HEK293 (cell line): ENCODE data around the gene CDH2.

Source experiments
- CTCF ChIA-PET: fragments of 350-600 bp; formaldehyde crosslinking; extraction: SDS; loops from one replicate; lab custom pipeline; 2021; ENCODE audit warnings: antibody characterized with exemption; lab: Yijun Ruan, JAX
- POLR2A ChIA-PET: fragments of 300-600 bp; formaldehyde crosslinking; extraction: SDS; loops from one replicate; lab custom pipeline; 2020; ENCODE audit warnings: antibody characterized with exemption, inconsistent platforms; lab: Yijun Ruan, JAX
- H3K27ac ChIP-seq: fragments of 200-500 bp; sonication (Bioruptor generic); 2 replicates; pipeline ENCODE4 v1.5.1; 2014; ENCODE audit warnings: low read depth, low read length, control low read depth, inconsistent platforms; ENCODE audit errors: extremely low read depth
- H3K36me3 ChIP-seq, 2 experiments: fragments of 200-500 bp in 1 of 2; sonication (Bioruptor generic) in 1 of 2; 1 replicate in 1 of 2; 2 replicates in 1 of 2; pipeline ENCODE4 v1.5.1; 2014 to 2017; ENCODE audit warnings: inconsistent platforms in 2 of 2, low read length in 2 of 2; ENCODE audit not compliant: control insufficient read depth in 2 of 2, insufficient read depth in 1 of 2
- H3K4me1 ChIP-seq: fragments of 200-500 bp; sonication (Bioruptor generic); 2 replicates; pipeline ENCODE4 v1.5.1; 2014; ENCODE audit warnings: mild to moderate bottlenecking, low read length, inconsistent platforms; ENCODE audit not compliant: control insufficient read depth, insufficient read depth
- H3K4me3 ChIP-seq: 2 replicates; pipeline ENCODE4 v1.5.1; 2011; ENCODE audit warnings: low read depth, mild to moderate bottlenecking, control low read depth, low read length, moderate library complexity
- H3K9me3 ChIP-seq: fragments of 200-500 bp; sonication (Bioruptor generic); 2 replicates; pipeline ENCODE4 v1.5.1; 2014; ENCODE audit warnings: low read depth, low read length, inconsistent platforms; ENCODE audit not compliant: control insufficient read depth, insufficient read depth
- BCL11A ChIP-seq: fragments of 450-650 bp; formaldehyde crosslinking; IDR thresholded peaks from 2 replicates; pipeline ENCODE4 v1.5.1; 2016; ENCODE audit warnings: low read depth, missing biosample characterization, missing genetic modification characterization
- KLF10 ChIP-seq: fragments of 450-650 bp; IDR thresholded peaks from 2 replicates; pipeline ENCODE4 v1.5.1; 2018; ENCODE audit warnings: missing biosample characterization, mild to moderate bottlenecking, missing genetic modification characterization
- MZF1 ChIP-seq: fragments of 450-650 bp; formaldehyde crosslinking; IDR thresholded peaks from 2 replicates; pipeline ENCODE4 v1.5.1; 2017; ENCODE audit warnings: missing biosample characterization, missing genetic modification characterization, borderline replicate concordance
- PBX3 ChIP-seq: sonication (generic); formaldehyde crosslinking; IDR thresholded peaks from 2 replicates; pipeline ENCODE4 v1.8.1; 2022; ENCODE audit warnings: mild to moderate bottlenecking, moderate library complexity, missing genetic modification reagents
- PRDM1 ChIP-seq: fragments of 450-650 bp; formaldehyde crosslinking; IDR thresholded peaks from 2 replicates; pipeline ENCODE4; 2016; ENCODE audit warnings: missing biosample characterization, missing genetic modification characterization
- PRDM4 ChIP-seq: fragments of 450-650 bp; formaldehyde crosslinking; IDR thresholded peaks from 2 replicates; pipeline ENCODE4 v1.5.1; 2017; ENCODE audit warnings: missing biosample characterization, missing genetic modification characterization
- REPIN1 ChIP-seq: fragments of 450-650 bp; formaldehyde crosslinking; IDR thresholded peaks from 2 replicates; pipeline ENCODE4 v1.5.1; 2017; ENCODE audit warnings: missing biosample characterization, missing genetic modification characterization, low read depth
- SP2 ChIP-seq: fragments of 450-650 bp; formaldehyde crosslinking; IDR thresholded peaks from 2 replicates; pipeline ENCODE4 v1.5.1; 2016; ENCODE audit warnings: missing biosample characterization, missing genetic modification characterization
- WT1 ChIP-seq: fragments of 450-650 bp; formaldehyde crosslinking; IDR thresholded peaks from 2 replicates; pipeline ENCODE4 v1.5.1; 2016; ENCODE audit warnings: missing biosample characterization, missing genetic modification characterization
- ZBTB48 ChIP-seq: fragments of 450-650 bp; formaldehyde crosslinking; IDR thresholded peaks from 2 replicates; pipeline ENCODE4 v1.5.1; 2016; ENCODE audit warnings: missing biosample characterization, missing genetic modification characterization
- ZFP3 ChIP-seq: fragments of 450-650 bp; formaldehyde crosslinking; IDR thresholded peaks from 2 replicates; pipeline ENCODE4 v1.5.1; 2016; ENCODE audit warnings: low read depth, missing biosample characterization, missing genetic modification characterization
- ZFP69B ChIP-seq: fragments of 450-650 bp; formaldehyde crosslinking; IDR thresholded peaks from 2 replicates; pipeline ENCODE4 v1.5.1; 2016; ENCODE audit warnings: missing biosample characterization, missing genetic modification characterization
- ZIC2 ChIP-seq: fragments of 450-650 bp; formaldehyde crosslinking; IDR thresholded peaks from 2 replicates; pipeline ENCODE4 v1.5.1; 2016; ENCODE audit warnings: missing biosample characterization, missing genetic modification characterization
- ZNF10 ChIP-seq: fragments of 450-650 bp; formaldehyde crosslinking; IDR thresholded peaks from 2 replicates; pipeline ENCODE4 v1.5.1; 2017; ENCODE audit warnings: missing biosample characterization, missing genetic modification characterization
- ZNF16 ChIP-seq: fragments of 450-650 bp; formaldehyde crosslinking; IDR thresholded peaks from 2 replicates; pipeline ENCODE4 v1.5.1; 2016; ENCODE audit warnings: low read depth, missing biosample characterization, missing genetic modification characterization
- ZNF169 ChIP-seq: fragments of 450-650 bp; formaldehyde crosslinking; IDR thresholded peaks from 2 replicates; pipeline ENCODE4 v1.5.1; 2016; ENCODE audit warnings: missing biosample characterization, missing genetic modification characterization
- ZNF184 ChIP-seq: fragments of 450-650 bp; IDR thresholded peaks from 2 replicates; pipeline ENCODE4 v1.5.1; 2018; ENCODE audit warnings: missing biosample characterization, mild to moderate bottlenecking, missing genetic modification characterization
- ZNF2 ChIP-seq: fragments of 450-650 bp; formaldehyde crosslinking; IDR thresholded peaks from 2 replicates; pipeline ENCODE4 v1.5.1; 2016; ENCODE audit warnings: missing biosample characterization, missing genetic modification characterization
- ZNF350 ChIP-seq: fragments of 450-650 bp; formaldehyde crosslinking; IDR thresholded peaks from 2 replicates; pipeline ENCODE4 v1.5.0; 2017; ENCODE audit warnings: missing biosample characterization, mild to moderate bottlenecking, missing genetic modification characterization
- ZNF366 ChIP-seq: fragments of 450-650 bp; formaldehyde crosslinking; conservative IDR thresholded peaks from 2 replicates; pipeline ENCODE4 v1.5.1; 2016; ENCODE audit warnings: missing biosample characterization, missing genetic modification characterization
- ZNF394 ChIP-seq: fragments of 450-650 bp; formaldehyde crosslinking; IDR thresholded peaks from 2 replicates; pipeline ENCODE4 v1.5.1; 2016; ENCODE audit warnings: missing biosample characterization, missing genetic modification characterization, mild to moderate bottlenecking, moderate library complexity, borderline replicate concordance
- ZNF423 ChIP-seq: fragments of 450-650 bp; formaldehyde crosslinking; IDR thresholded peaks from 2 replicates; pipeline ENCODE4 v1.5.1; 2016; ENCODE audit warnings: missing biosample characterization, missing genetic modification characterization
- ZNF621 ChIP-seq: fragments of 450-650 bp; formaldehyde crosslinking; IDR thresholded peaks from 2 replicates; pipeline ENCODE4 v1.5.1; 2017; ENCODE audit warnings: missing biosample characterization, missing genetic modification characterization
- TF ChIP-seq, protein P1 (sequence below): fragments of 450-650 bp; formaldehyde crosslinking; IDR thresholded peaks from 2 replicates; pipeline ENCODE4 v1.5.1; 2016; ENCODE audit warnings: missing biosample characterization, missing genetic modification characterization
- TF ChIP-seq, protein P2 (sequence below): fragments of 450-650 bp; formaldehyde crosslinking; IDR thresholded peaks from 2 replicates; pipeline ENCODE4 v1.5.1; 2017; ENCODE audit warnings: missing biosample characterization, missing genetic modification characterization

The CDH2 gene

DNA sequence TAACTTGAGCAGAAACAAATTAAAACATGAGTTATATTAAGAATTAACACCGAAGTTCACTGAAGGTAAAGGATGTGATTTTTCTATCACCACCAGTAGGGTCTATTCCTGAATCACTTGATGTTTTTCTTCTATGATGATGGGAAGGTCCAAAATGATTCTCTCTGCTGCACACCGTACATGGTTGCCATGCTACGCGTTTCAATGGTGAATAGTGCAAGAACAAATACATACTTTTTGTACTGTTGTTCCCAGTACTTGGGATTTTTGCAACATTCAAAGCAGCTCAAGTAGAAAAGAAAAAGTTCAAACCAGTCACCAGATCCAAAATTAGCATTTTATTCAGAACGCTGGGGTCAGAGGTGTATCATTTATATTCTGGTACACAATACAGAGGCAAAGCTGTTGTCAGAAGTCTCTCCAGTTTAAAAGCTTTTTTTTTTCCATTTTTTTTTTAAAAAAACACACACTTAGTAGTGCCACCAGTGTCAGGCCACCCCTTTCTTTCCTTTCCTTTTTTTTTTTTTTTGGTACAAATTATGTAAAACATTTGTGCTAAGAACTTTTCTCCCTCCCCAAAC lies 226.2 kb downstream of the CDH2 start:
- no peak for TF ChIP-seq ZNF184 (tag by site-specific recombination)
- TF ChIP-seq ZNF350 (tag by site-specific recombination): no peak
- no peak for TF ChIP-seq ZNF394 (tag by site-specific recombination)
- no peak for TF ChIP-seq ZNF10 (tag by site-specific recombination)
- no peak for TF ChIP-seq ZNF423 (tag by site-specific recombination)
- no peak for TF ChIP-seq PBX3 (CRISPR knock-in tag)
- no peak for TF ChIP-seq ZIC2 (tag by site-specific recombination)
- TF ChIP-seq ZBTB48 (tag by site-specific recombination): no peak
- CTCF ChIA-PET: interaction anchor here (0.6 to 0.7 kb wide), 4 partner anchors 29 to 1045 kb away, joined by 3 to 9 read pairs (median 4); no protein-coding TSS in a partner anchor
- no peak overlapping the region for H3K4me3 ChIP-seq
- H3K4me1 ChIP-seq: no peaks in the 10 kb centered on the region
- POLR2A ChIA-PET: interaction anchor here (0.7 kb wide), 2 partner anchors 108 to 183 kb away, joined by 3 to 7 read pairs; no protein-coding TSS in a partner anchor
- no peaks in the 10 kb centered on the region for H3K9me3 ChIP-seq
- H3K36me3 ChIP-seq: peaks cover 4 to 13% of the 10 kb centered on the region in 2 experiments; a peak in 2 of 3 replicates
- H3K27ac ChIP-seq: no peak overlapping the region

DNA sequence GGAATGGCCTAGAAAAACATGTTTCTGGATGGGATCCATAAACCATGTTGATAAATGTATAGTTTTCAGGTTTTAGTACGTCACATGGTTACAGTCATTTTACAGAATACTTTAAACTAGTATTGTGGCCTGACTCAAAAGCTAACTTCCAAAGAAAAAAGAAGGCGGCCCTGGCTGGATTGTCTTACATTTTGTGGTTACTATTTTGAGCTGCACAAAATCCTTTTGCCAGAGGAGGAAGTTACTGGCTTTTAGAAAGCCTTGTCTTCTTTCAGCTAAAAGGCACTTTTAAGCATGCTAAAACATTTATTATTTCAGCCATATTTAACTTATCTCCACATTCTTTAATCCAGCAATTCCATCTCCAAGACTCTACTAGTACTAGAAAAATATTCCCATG lies 227.9 kb downstream of the CDH2 start:
- no peaks in the 10 kb centered on the region for H3K4me1 ChIP-seq
- H3K36me3 ChIP-seq: peaks cover 4 to 13% of the 10 kb centered on the region in 2 experiments; a peak in 2 of 3 replicates
- TF ChIP-seq MZF1 (tag by site-specific recombination) (no peak), BCL11A (tag by site-specific recombination) (no peak), ZNF16 (no peak), ZNF366 (no peak), REPIN1 (tag by site-specific recombination) (no peak), PRDM1 (tag by site-specific recombination) (no peak), ZNF621 (tag by site-specific recombination) (no peak), SP2 (tag by site-specific recombination) (no peak), ZNF169 (tag by site-specific recombination) (no peak), ZFP69B (tag by site-specific recombination) (no peak)
- H3K9me3 ChIP-seq: no peaks in the 10 kb centered on the region
- ChIA-PET CTCF (interaction anchor here (1.0 kb wide), 1 partner anchor 8 kb away, joined by 3 read pairs; no protein-coding TSS in a partner anchor), POLR2A (no interaction called here)
- no peak overlapping the region for H3K4me3 ChIP-seq
- no peak overlapping the region for H3K27ac ChIP-seq

DNA sequence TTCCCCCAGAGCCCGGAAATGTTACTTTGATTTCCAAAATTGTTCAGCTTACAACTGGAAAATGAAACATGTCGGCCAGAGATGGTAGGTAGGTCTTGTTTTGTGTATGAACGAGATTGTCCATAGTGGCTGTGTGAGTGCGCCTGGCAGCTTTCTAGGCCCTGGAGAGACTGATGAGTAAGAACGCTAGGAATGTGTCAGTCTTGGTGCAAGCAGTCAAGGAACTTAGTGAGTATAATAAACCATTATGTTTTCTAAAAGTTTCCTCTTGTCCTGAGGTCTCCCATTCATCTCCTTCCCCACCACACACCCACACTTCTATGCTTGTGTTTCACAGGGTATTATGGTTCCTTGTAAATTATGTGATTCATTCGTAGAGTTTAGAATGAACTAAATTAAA lies 234.2 kb downstream of the CDH2 start:
- Histone ChIP-seq H3K27ac (no peak overlapping the region), H3K4me3 (no peak overlapping the region), H3K36me3 (peaks cover 0 to 3% of the 10 kb centered on the region in 2 experiments; a peak in 1 of 3 replicates), H3K9me3 (no peaks in the 10 kb centered on the region), H3K4me1 (no peaks in the 10 kb centered on the region)
- ChIA-PET CTCF (interaction anchor here (0.6 kb wide), 1 partner anchor 172 kb away, joined by 3 read pairs; no protein-coding TSS in a partner anchor), POLR2A (no interaction called here)
- TF ChIP-seq, protein P1, sequence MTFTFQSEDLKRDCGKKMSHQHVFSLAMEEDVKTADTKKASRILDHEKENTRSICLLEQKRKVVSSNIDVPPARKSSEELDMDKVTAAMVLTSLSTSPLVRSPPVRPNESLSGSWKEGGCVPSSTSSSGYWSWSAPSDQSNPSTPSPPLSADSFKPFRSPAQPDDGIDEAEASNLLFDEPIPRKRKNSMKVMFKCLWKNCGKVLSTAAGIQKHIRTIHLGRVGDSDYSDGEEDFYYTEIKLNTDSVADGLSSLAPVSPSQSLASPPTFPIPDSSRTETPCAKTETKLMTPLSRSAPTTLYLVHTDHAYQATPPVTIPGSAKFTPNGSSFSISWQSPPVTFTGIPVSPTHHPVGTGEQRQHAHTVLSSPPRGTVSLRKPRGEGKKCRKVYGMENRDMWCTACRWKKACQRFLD (tag by site-specific recombination): no peak
- TF ChIP-seq WT1 (tag by site-specific recombination): no peak
- TF ChIP-seq, protein P2, sequence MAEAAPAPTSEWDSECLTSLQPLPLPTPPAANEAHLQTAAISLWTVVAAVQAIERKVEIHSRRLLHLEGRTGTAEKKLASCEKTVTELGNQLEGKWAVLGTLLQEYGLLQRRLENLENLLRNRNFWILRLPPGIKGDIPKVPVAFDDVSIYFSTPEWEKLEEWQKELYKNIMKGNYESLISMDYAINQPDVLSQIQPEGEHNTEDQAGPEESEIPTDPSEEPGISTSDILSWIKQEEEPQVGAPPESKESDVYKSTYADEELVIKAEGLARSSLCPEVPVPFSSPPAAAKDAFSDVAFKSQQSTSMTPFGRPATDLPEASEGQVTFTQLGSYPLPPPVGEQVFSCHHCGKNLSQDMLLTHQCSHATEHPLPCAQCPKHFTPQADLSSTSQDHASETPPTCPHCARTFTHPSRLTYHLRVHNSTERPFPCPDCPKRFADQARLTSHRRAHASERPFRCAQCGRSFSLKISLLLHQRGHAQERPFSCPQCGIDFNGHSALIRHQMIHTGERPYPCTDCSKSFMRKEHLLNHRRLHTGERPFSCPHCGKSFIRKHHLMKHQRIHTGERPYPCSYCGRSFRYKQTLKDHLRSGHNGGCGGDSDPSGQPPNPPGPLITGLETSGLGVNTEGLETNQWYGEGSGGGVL (tag by site-specific recombination): no peak
- no peak for TF ChIP-seq ZFP3
- no peak for TF ChIP-seq PRDM4 (tag by site-specific recombination)
- no peak for TF ChIP-seq ZNF2 (tag by site-specific recombination)
- TF ChIP-seq KLF10 (tag by site-specific recombination): no peak
